GM12891 (cell line): ENCODE results near the gene FSD1. TPM values are rescaled to one million over a fixed set of nuclear protein-coding genes. Genes with fewer than 3 reads are reported as not detected.

Source experiments
- DNase-seq: peaks from one replicate; pipeline ENCODE4 v3.0.0; 2011; ENCODE audit warnings: low spot score; ENCODE audit not compliant: insufficient read length
- FAIRE-seq: peaks from 2 replicates; lab custom pipeline; 2011; peaks lifted over from hg19 to GRCh38; lab: Jason Lieb, UNC
- PAX5 ChIP-seq: IDR thresholded peaks from 2 replicates; pipeline ENCODE4 v1.6.1; 2011; ENCODE audit warnings: low read length, moderate library complexity, mild to moderate bottlenecking; ENCODE audit not compliant: insufficient read depth, severe bottlenecking
- POLR2A ChIP-seq: IDR thresholded peaks from 2 replicates; pipeline ENCODE4 v1.6.1; 2011; ENCODE audit warnings: low read depth, low read length, control low read depth
- POLR2AphosphoS5 ChIP-seq: IDR thresholded peaks from 2 replicates; pipeline ENCODE4 v1.6.1; 2011; ENCODE audit warnings: low read depth, low read length, control low read depth
- POU2F2 ChIP-seq: IDR thresholded peaks from 2 replicates; pipeline ENCODE4 v1.6.1; 2011; ENCODE audit warnings: low read depth, mild to moderate bottlenecking, control low read depth, low read length, moderate library complexity
- SPI1 ChIP-seq: IDR thresholded peaks from 2 replicates; pipeline ENCODE4 v1.6.1; 2011; ENCODE audit warnings: low read depth, low read length, control low read depth
- TAF1 ChIP-seq: IDR thresholded peaks from 2 replicates; pipeline ENCODE4 v1.6.1; 2011; ENCODE audit warnings: low read depth, low read length, control low read depth
- polyA plus RNA-seq: library from polyadenylated mRNA; unstranded; fragments of >200 nt; gene quantifications from one replicate; pipeline ENCODE4 v1.2.1, GENCODE V29; 2012; ENCODE audit warnings: low read depth, missing spikeins, inconsistent platforms; ENCODE audit not compliant: missing spikeins

Gene FSD1
- polyA plus RNA-seq = 0.87 TPM

- DNase-seq = peak; percentile 99
- FAIRE-seq = peak; percentile 85
- no peak for TF ChIP-seq TAF1
- TF ChIP-seq POLR2AphosphoS5 = no peak
- TF ChIP-seq POLR2A = no peak
- TF ChIP-seq POU2F2 = no peak
- TF ChIP-seq SPI1 = no peak
- TF ChIP-seq PAX5 = no peak
Observed at GRCh38 chr19:4304538-4305256, at the start of gene FSD1. Gene FSD1 (plus strand): TSS chr19:4304598. CDS start chr19:4304747, 149 bp downstream.

- no peak for DNase-seq
- FAIRE-seq = no peak
- TF ChIP-seq SPI1 = no peak
- TF ChIP-seq PAX5 = no peak
Observed at GRCh38 chr19:4256563-4256962, 47.8 kb upstream of the FSD1 start.

DNA sequence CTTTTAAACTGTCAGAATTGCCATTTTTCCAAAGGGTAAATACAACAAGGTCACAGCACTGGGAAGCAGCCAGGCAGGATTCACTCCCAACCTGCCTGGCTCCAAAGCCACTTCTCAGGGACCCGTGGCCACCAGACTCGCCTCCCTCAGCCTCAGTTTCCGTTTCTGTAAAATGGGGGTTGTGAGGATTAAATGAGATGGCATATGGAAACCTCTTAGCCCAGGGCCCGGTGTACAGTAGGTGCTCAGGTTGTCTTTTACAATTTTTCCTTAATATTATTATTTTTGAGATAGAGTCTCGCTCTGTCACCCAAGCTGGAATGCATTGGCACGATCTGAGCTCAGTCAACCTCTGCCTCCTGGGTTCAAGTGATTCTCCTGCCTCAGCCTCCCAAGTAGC lies 47.4 kb upstream of the FSD1 start:
- DNase-seq = no peak
- no peak for FAIRE-seq
- TF ChIP-seq POLR2A = no peak
- no peak for TF ChIP-seq SPI1
- TF ChIP-seq POLR2AphosphoS5 = no peak
- no peak for TF ChIP-seq TAF1

GRCh38 chr19:4258181-4258580 lies 46.2 kb upstream of the FSD1 start:
- TF ChIP-seq TAF1 = no peak
- TF ChIP-seq POLR2AphosphoS5 = no peak
- TF ChIP-seq POU2F2 = no peak
- no peak for TF ChIP-seq PAX5
- no peak for TF ChIP-seq POLR2A
- TF ChIP-seq SPI1 = no peak
- FAIRE-seq (no peak), DNase-seq (no peak)

DNA sequence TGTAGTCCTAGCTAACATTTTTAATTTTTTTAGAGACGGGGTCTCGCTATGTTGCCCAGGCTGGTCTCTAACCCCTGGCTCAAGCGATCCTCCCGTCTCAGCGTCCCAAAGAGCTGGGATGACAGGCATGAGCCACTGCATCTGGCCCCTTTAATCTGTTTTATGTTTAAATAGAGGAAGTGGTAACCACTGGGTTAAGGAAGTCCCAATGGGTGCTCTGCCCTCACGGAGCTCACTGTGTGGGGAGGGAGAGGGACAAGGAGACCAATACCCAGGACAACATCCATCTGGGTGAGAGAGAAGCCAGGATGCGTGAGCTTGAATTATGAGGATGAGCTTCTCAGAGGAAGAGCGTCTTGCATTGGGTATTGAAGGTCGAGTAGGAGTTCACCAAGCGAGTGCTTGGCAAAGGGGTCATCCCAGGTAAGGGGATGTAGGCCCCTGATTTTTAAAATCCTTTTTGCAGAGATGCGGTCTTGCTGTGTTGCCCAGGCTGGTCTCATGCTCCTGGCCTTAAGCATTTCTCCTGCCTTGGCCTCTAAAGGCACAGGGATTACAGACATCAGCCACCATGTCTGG lies 43.7 kb upstream of the FSD1 start:
- FAIRE-seq (no peak), DNase-seq (no peak)
- TF ChIP-seq POU2F2 = no peak
- TF ChIP-seq SPI1 = peak; percentile 62

GRCh38 chr19:4264812-4265211 lies 39.6 kb upstream of the FSD1 start:
- no peak for FAIRE-seq
- TF ChIP-seq POLR2AphosphoS5 (no peak), POLR2A (no peak), POU2F2 (no peak), PAX5 (no peak), TAF1 (no peak), SPI1 (no peak)

GRCh38 chr19:4266253-4267000 lies 38.0 kb upstream of the FSD1 start:
- FAIRE-seq (no peak), DNase-seq (no peak)
- TF ChIP-seq SPI1 (peak; percentile 46), PAX5 (no peak)

More at GRCh38 chr19:4264812-4265211, 39.6 kb upstream of the FSD1 start:
- DNase-seq = no peak

DNA sequence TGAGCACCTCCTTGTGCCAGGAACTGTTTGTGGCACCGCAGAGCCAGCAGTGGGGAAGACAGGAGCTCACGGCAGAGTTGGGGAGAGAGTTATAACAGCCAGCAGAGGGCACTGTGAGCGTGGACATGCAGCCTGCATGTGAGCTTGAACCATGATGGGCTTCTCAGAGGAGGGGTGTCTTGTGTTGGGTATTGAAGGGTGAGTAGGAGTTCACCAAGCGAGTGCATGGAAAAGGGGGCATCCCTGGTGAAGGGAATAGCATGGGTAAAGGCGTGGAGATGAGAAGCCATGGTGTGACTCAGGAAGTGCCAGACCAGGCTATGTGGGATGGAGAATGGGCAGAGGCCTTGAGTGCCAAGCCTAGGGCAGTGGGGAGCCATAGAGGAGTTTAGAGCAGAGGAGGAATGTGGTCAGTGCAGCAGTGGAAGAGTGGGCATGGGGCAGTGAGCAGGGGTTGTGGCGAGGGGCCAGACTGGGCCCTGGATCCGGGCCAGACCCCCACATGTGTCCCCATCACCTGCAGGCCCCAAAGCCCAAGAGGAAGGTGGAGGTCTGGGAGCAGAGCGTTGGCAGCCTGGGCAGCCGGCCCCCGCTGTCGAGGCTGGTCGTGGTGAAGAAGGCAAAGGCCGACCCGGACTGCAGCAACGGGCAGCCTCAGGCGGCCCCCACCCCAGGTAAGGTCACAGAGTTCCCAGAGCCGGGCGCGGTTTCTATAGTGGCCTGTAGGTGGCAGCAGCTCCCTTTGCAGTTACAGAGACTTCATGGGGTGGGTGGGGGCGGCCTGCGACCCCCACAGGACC lies 37.1 kb upstream of the FSD1 start:
- FAIRE-seq (peak; percentile 76), DNase-seq (no peak)
- TF ChIP-seq TAF1 (no peak), PAX5 (no peak), POLR2AphosphoS5 (0 out of 2 replicates have a peak, but pooled peaks have one; percentile 41), SPI1 (no peak), POU2F2 (no peak), POLR2A (no peak)

DNA sequence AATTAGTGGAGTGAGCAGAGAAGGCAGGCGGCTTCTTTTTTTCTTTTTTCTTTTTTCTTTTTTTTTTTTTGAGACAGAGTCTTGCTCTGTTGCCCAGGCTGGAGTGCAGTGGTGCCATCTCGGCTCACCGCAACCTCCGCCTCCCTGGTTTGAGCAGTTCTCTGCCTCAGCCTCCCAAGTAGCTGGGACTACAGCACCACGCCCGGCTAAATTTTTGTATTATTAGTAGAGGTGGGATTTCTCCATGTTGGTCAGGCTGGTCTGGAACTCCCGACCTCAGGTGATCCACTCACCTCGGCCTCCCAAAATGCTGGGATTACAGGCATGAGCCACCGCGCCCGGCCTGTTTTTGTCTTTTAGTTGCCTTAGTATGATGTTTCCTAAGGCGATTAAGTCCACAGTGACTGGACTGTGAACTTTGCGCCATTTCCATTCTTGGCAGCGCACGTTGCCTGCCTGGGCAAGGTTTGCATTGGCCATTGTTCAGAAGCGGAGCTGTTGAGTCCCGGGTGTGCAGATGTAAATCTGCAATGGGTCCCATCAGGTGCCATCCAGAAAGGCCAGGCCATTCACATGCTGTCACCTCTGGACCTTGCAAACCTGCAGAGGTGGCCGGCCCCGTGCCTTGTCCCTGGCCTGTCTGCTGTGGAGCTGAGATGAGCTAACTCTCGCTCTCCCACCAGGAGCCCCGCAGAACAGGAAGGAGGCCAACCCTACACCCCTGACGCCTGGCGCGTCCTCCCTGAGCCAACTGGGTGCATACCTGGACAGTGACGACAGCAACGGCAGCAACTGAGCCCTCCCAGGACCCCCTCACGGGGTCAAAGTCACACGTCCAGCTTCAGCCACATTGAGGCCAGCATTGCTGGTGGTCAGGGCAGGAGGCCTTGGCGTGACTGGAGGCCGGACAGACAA lies 36.2 kb upstream of the FSD1 start:
- no peak for FAIRE-seq
- no peak for DNase-seq
- no peak for TF ChIP-seq PAX5
- no peak for TF ChIP-seq POU2F2
- TF ChIP-seq POLR2A = no peak
